NK-92 (cell line): ENCODE data around the gene SNRPB2.

ENCODE experiments used
- DNase-seq: peaks from one replicate; lab custom pipeline; 2025; ENCODE audit not compliant: unreplicated experiment; lab: John Stamatoyannopoulos, UW

Gene SNRPB2

GRCh38 chr20:16732506-16733152, 2.8 kb downstream of the SNRPB2 start:
- DNase-seq, result no peak

- DNase-seq, result no peak
These were observed 10.7 kb downstream of the SNRPB2 start for GRCh38 chr20:16740365-16741072.

GRCh38 chr20:16744178-16744807, 14.5 kb downstream of the SNRPB2 start:
- no peak for DNase-seq

GRCh38 chr20:16745204-16745603, 15.4 kb downstream of the SNRPB2 start:
- DNase-seq, result no peak

GRCh38 chr20:16747291-16747811, 17.5 kb downstream of the SNRPB2 start:
- DNase-seq, result no peak

- DNase-seq, result no peak
These were observed 18.6 kb downstream of the SNRPB2 start, which contains the start of gene OTOR for GRCh38 chr20:16748308-16748900. Gene OTOR (plus strand): TSS chr20:16748358. CDS start chr20:16748402, 44 bp downstream.

- no peak for DNase-seq
These were observed 19.7 kb downstream of the SNRPB2 start for GRCh38 chr20:16749573-16749972.

- DNase-seq, result no peak
These were observed 22.3 kb downstream of the SNRPB2 start for GRCh38 chr20:16752082-16752481.

GRCh38 chr20:16752901-16753300, 23.1 kb downstream of the SNRPB2 start:
- no peak for DNase-seq

- no peak for DNase-seq
These were observed 28.8 kb downstream of the SNRPB2 start for GRCh38 chr20:16758454-16759180.

- DNase-seq, result no peak
These were observed 29.3 kb downstream of the SNRPB2 start for GRCh38 chr20:16759181-16759563.

- no peak for DNase-seq
These were observed 30.8 kb downstream of the SNRPB2 start for GRCh38 chr20:16760431-16761304.

- no peak for DNase-seq
These were observed 31.5 kb downstream of the SNRPB2 start for GRCh38 chr20:16761305-16761829.

GRCh38 chr20:16764560-16764959, 34.7 kb downstream of the SNRPB2 start:
- no peak for DNase-seq

- DNase-seq, result no peak
These were observed 41.4 kb downstream of the SNRPB2 start for GRCh38 chr20:16771213-16771612.

GRCh38 chr20:16775961-16776360, 46.1 kb downstream of the SNRPB2 start:
- no peak for DNase-seq

GRCh38 chr20:16777126-16777525, 47.3 kb downstream of the SNRPB2 start:
- DNase-seq, result no peak

- DNase-seq, result no peak
These were observed 48.3 kb downstream of the SNRPB2 start for GRCh38 chr20:16778159-16778558.

GRCh38 chr20:16781496-16781895, 51.7 kb downstream of the SNRPB2 start:
- no peak for DNase-seq

GRCh38 chr20:16785226-16785625, 55.4 kb downstream of the SNRPB2 start:
- DNase-seq, result no peak
